Stimulated activated CD8-positive, alpha-beta memory T cell treated with anti-CD3 and anti-CD28 coated beads, Interleukin-7, amount 100 ng/mL, for 1 hour (primary cell): ENCODE measurements around the gene KDM4D.
A peak's percentile ranks its signal among the peaks of the same experiment; 100 is the strongest.
"Not testable (repeated sequence)": the region's sequence is repeated elsewhere in the genome, so short reads cannot be mapped to it uniquely, and the experiment has no call there.

Experiments
- DNase-seq, 2 donors: peaks; one replicate each; pipeline ENCODE4 v3.0.0-alpha.2; 2020; ENCODE audit warnings: low read depth in 2 of 2

The KDM4D gene

GRCh38 chr11:94973099-94973968, at the start of gene KDM4D, which contains the start of gene CWC15:
Gene KDM4D (plus strand): TSS chr11:94973709. CDS start chr11:94997373, 23,664 bp downstream.
Gene CWC15 (minus strand): TSS chr11:94973556. CDS start chr11:94972185, 1,371 bp downstream.
- DNase-seq: peak; percentile 85 to 88

GRCh38 chr11:94924171-94924572, 49.3 kb upstream of the KDM4D start:
- no peak for DNase-seq

- no peak for DNase-seq
These were observed 48.9 kb upstream of the KDM4D start for GRCh38 chr11:94924612-94925011.

- DNase-seq: no peak
These were observed 47.9 kb upstream of the KDM4D start for GRCh38 chr11:94925422-94926270.

- DNase-seq: no peak
These were observed 47.3 kb upstream of the KDM4D start for GRCh38 chr11:94926271-94926625.

GRCh38 chr11:94926698-94927237, 46.7 kb upstream of the KDM4D start:
- no peak for DNase-seq

GRCh38 chr11:94928117-94928990, 45.2 kb upstream of the KDM4D start:
- DNase-seq: no peak

- DNase-seq: not testable (repeated sequence)
These were observed 41.4 kb upstream of the KDM4D start for GRCh38 chr11:94932072-94932471.

- DNase-seq: no peak
These were observed 41.0 kb upstream of the KDM4D start for GRCh38 chr11:94932503-94932902.

GRCh38 chr11:94933223-94934130, 40.0 kb upstream of the KDM4D start:
- no peak for DNase-seq

GRCh38 chr11:94934362-94934761, 39.1 kb upstream of the KDM4D start:
- DNase-seq: no peak

GRCh38 chr11:94934846-94935245, 38.7 kb upstream of the KDM4D start:
- no peak for DNase-seq

- DNase-seq: no peak
These were observed 35.1 kb upstream of the KDM4D start for GRCh38 chr11:94938095-94939055.

GRCh38 chr11:94939346-94939745, 34.2 kb upstream of the KDM4D start:
- no peak for DNase-seq

- no peak for DNase-seq
These were observed 32.4 kb upstream of the KDM4D start for GRCh38 chr11:94941131-94941530.

- no peak for DNase-seq
These were observed 26.7 kb upstream of the KDM4D start for GRCh38 chr11:94946812-94947211.

- no peak for DNase-seq
These were observed 25.4 kb upstream of the KDM4D start for GRCh38 chr11:94948070-94948617.

GRCh38 chr11:94954753-94955152, 18.8 kb upstream of the KDM4D start:
- DNase-seq: no peak

- no peak for DNase-seq
These were observed 16.5 kb upstream of the KDM4D start for GRCh38 chr11:94956963-94957362.
